Osteoblast (primary cell): ENCODE results near the gene HOXC9. TPM values are rescaled to one million over a fixed set of nuclear protein-coding genes. Genes with fewer than 3 reads are reported as not detected.

Experiments
- DNase-seq: peaks from one replicate; pipeline ENCODE4 v3.0.0; 2011; ENCODE audit warnings: low spot score, mixed read lengths; ENCODE audit not compliant: insufficient read length; ENCODE audit errors: missing footprints
- H2AFZ ChIP-seq: 2 replicates; pipeline ENCODE4 v1.6.0; 2011; ENCODE audit warnings: mild to moderate bottlenecking, low read length
- H3K27ac ChIP-seq: 2 replicates; pipeline ENCODE4 v1.5.1; 2011; ENCODE audit warnings: mild to moderate bottlenecking, low read depth, low read length, moderate library complexity
- H3K27me3 ChIP-seq: 2 replicates; pipeline ENCODE4 v1.6.0; 2012; ENCODE audit warnings: mild to moderate bottlenecking, control low read depth, inconsistent platforms, low read length, moderate library complexity; ENCODE audit not compliant: insufficient read depth
- H3K36me3 ChIP-seq: 2 replicates; pipeline ENCODE4 v1.5.1; 2011; ENCODE audit warnings: mild to moderate bottlenecking, low read length, control low read depth, moderate library complexity; ENCODE audit not compliant: insufficient read depth
- H3K4me1 ChIP-seq: 2 replicates; pipeline ENCODE4 v1.5.1; 2011; ENCODE audit warnings: mild to moderate bottlenecking, low read length, control low read depth, moderate library complexity; ENCODE audit not compliant: insufficient read depth
- H3K4me2 ChIP-seq: 2 replicates; pipeline ENCODE4 v1.6.0; 2011; ENCODE audit warnings: mild to moderate bottlenecking, low read length; ENCODE audit not compliant: insufficient read depth
- H3K4me3 ChIP-seq: fragments of 200-600 bp; sonication (generic); 3 replicates; pipeline ENCODE4 v1.5.1; 2012; ENCODE audit warnings: mild to moderate bottlenecking, low read length, inconsistent platforms; ENCODE audit not compliant: insufficient read depth
- H3K79me2 ChIP-seq: 2 replicates; pipeline ENCODE4 v1.6.0; 2012; ENCODE audit warnings: mild to moderate bottlenecking, low read length, control low read depth, inconsistent platforms; ENCODE audit not compliant: insufficient read depth
- H3K9me3 ChIP-seq: 2 replicates; pipeline ENCODE4 v1.5.1; 2011; ENCODE audit warnings: low read depth, low read length, control low read depth
- H4K20me1 ChIP-seq: 2 replicates; pipeline ENCODE4 v1.6.0; 2012; ENCODE audit warnings: mild to moderate bottlenecking, low read length, control low read depth; ENCODE audit not compliant: insufficient read depth
- CTCF ChIP-seq: IDR thresholded peaks from 2 replicates; pipeline ENCODE4 v1.5.1; 2011; ENCODE audit warnings: mild to moderate bottlenecking, low read depth, low read length, moderate library complexity; ENCODE audit errors: extremely low read depth
- total RNA-seq: library from RNA; depleted of rRNA; stranded (reverse); fragments of >200 nt; gene quantifications from 2 replicates; pipeline ENCODE4 v1.2.3, GENCODE V29; 2012

HOXC9 gene
- total RNA-seq, 1 donor = 11.6 TPM

DNA sequence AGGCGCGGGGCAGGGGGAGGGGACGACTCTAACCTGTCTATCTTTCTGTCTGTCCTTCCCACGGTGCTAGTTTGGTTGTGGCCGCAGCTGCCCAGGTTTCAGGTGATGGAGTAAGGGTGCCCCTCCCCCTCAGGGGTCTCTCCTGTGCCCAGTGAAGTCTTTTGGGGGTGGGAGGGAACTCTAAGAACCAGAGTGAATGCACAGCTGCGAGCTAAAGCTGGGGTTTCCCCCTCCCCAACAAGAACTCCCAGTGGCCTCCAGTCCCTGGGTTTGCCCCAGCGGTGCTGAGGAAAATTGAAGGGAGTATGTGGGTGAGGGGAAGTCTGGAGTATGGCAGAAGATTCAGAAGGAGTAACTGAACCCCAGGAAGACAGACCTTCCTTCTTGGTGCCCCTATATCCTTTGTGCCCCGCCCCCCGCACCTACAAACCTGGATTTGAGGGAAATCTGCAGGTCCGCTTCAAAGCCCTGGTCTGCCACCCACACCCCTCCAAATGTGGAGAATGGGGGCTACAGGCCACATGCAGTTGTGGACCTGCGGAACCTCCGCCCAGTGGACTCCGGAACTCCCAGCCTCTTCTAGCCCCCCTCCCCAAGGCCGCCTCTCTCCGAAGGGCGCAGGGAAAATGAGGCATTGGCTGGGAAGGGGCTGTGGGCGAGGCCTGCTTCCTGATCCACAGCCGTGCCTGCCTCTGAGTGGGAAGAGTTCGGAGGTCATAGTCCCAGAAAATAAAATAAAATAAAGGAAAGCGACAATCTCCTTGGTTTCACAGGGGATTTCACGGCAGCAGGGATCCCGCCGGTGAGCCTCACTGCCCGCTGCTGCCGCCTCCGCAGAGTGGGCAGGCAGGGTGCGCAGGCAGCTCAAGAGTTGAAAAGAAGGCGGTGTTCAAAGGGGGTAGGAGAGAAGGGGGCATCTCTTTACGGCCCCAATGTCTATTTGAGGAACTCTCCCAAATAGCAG lies 3.4 kb upstream of the HOXC9 start:
- H3K4me3 ChIP-seq = peak overlapping the region; percentile 83
- peaks cover 46% of the 10 kb centered on the region for H3K4me1 ChIP-seq
- peak; percentile 90 for DNase-seq
- H2AFZ ChIP-seq = peak overlapping the region; percentile 72
- peaks cover 98% of the 10 kb centered on the region for H3K79me2 ChIP-seq
- no peaks in the 10 kb centered on the region for H3K36me3 ChIP-seq
- H3K4me2 ChIP-seq = peak overlapping the region; percentile 88
- H3K9me3 ChIP-seq = no peaks in the 10 kb centered on the region
- peaks cover 20% of the 10 kb centered on the region for H4K20me1 ChIP-seq
- peak; percentile 6 for TF ChIP-seq CTCF
- peak overlapping the region; percentile 91 for H3K27ac ChIP-seq
- no peaks in the 10 kb centered on the region for H3K27me3 ChIP-seq

GRCh38 chr12:53997204-53998109 lies 2.5 kb upstream of the HOXC9 start:
- peaks cover 12% of the 10 kb centered on the region for H4K20me1 ChIP-seq
- DNase-seq = peak; percentile 86
- H3K4me1 ChIP-seq = peaks cover 48% of the 10 kb centered on the region
- TF ChIP-seq CTCF = no peak
- H3K27me3 ChIP-seq = no peaks in the 10 kb centered on the region
- no peaks in the 10 kb centered on the region for H3K9me3 ChIP-seq
- peak overlapping the region; percentile 83 for H3K4me3 ChIP-seq
- H3K27ac ChIP-seq = peak overlapping the region; percentile 91
- peaks cover 98% of the 10 kb centered on the region for H3K79me2 ChIP-seq
- H3K4me2 ChIP-seq = peak overlapping the region; percentile 88
- H3K36me3 ChIP-seq = peaks cover 3% of the 10 kb centered on the region
- peak overlapping the region; percentile 42 for H2AFZ ChIP-seq

- Histone ChIP-seq H3K79me2 (peaks cover 97% of the 10 kb centered on the region), H2AFZ (no peak overlapping the region), H3K4me1 (peaks cover 48% of the 10 kb centered on the region), H3K27ac (peak overlapping the region; percentile 91), H4K20me1 (peaks cover 9% of the 10 kb centered on the region), H3K4me3 (peak overlapping the region; percentile 83), H3K36me3 (peaks cover 10% of the 10 kb centered on the region), H3K27me3 (no peaks in the 10 kb centered on the region), H3K4me2 (peak overlapping the region; percentile 88), H3K9me3 (no peaks in the 10 kb centered on the region)
- no peak for DNase-seq
- TF ChIP-seq CTCF = no peak
Observed at GRCh38 chr12:53998110-53998899, 1.7 kb upstream of the HOXC9 start.
